Fibroblast of gingiva (primary cell): ENCODE measurements around the gene AP3D1.

Source experiments
- DNase-seq: peaks from one replicate; pipeline ENCODE4 v3.0.0-alpha.2; 2011; ENCODE audit warnings: low read depth

Gene AP3D1

DNA sequence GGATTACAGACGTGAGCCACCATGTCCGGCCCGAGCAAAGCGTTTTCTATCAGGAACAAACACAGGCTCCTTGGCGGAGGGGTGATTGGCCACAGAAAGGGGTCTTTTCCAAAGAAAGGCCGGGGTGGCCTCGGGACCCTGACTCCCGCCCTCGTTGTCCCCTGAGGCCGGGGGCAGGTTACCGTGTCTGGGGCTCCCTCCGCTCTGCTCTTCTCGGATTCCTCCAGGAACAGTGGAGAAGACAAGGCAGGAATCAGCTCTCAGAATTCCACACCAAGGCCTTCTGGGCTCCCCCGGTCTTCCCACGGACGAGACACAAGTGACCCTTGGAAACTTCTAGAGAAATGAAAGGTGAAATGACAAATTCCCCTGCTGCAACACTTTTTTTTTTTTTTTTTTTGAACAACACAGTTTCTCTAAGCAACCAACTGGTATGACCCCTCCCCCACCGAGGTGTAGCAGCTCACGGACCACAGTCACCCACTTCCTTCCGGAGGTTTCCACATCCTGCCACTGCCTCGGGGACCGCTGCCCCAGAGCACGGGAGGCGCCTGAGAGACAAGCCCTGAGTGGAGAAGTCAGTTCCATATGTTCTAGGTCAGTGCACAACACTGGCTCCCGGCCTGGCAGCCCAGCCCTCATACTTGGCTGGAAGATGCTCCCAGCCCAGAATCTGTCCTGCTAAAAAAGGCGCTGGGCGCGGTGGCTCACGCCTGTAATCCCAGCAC is 66.2 kb downstream of the AP3D1 start:
- DNase-seq, result peak; percentile 62

GRCh38 chr19:2083174-2083854 is 68.1 kb downstream of the AP3D1 start:
- no peak for DNase-seq

DNA sequence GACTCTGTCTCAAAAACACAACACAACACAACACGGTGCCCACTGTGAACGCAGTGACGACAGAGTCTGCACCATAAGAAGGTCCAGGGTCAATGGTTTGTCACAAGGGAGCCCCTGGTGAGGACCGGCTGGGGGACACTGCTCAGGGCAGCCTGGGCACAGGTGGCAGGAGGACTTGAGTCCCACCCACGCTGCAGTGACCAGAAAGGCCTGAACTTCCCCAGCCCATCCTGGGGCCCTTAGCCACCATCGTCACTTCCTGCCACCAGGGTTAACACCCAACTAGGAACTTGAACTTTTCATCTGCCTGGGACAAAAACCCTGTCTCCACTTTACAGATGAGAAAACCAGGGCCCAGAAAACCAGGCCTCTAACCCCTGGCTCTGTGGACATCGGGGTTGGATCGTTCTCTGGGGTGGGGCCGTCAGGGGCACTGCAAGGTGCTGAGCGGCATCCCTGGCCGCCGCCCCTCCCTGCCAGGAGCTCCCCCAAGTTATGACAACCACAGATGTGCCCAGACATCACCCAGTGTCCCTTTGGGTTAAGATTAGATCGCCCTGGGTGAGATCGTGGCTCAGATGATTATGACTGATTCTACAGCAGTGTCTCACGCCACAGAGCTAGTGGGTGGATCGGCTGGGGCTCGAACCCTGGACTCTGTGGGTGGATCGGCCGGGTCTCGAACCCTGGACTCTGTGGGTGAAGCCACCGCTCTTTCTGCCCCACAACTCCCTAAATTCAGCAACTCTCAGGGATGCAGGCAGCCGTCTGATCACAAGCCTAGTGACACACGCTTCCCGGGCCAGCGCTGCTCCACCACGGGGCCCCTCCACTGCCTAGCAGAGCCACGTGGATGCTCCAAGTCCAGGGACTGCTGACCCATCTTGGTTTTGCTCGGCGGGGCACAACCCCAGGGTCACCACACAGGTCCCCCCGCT is 69.2 kb downstream of the AP3D1 start:
- no peak for DNase-seq

GRCh38 chr19:2080336-2080988 is 70.9 kb downstream of the AP3D1 start:
- no peak for DNase-seq

DNA sequence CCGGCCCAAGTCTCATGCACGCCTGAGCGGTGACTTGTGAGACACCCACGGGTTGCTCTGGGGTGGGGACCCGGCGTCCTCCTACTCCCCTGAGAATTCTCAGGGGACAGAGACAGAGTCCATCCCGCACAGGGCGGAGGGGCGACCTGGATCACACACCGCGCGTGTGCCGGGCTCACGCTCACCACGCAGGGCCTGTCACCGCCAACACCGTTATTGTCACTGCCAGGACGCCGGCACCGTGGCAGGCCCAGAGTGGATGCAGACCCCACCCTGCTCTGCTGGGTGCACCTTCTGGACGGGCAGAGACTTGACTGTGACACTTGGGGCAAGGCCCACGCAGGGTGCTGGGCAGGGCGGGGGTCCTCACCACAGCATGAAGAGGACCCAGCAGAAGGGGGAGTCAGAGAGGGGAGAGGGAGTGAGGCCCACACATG is 71.5 kb downstream of the AP3D1 start:
- DNase-seq, result no peak

GRCh38 chr19:2079076-2079864 is 72.1 kb downstream of the AP3D1 start:
- no peak for DNase-seq

- no peak for DNase-seq
These were observed 73.3 kb downstream of the AP3D1 start for GRCh38 chr19:2077833-2078619.

DNA sequence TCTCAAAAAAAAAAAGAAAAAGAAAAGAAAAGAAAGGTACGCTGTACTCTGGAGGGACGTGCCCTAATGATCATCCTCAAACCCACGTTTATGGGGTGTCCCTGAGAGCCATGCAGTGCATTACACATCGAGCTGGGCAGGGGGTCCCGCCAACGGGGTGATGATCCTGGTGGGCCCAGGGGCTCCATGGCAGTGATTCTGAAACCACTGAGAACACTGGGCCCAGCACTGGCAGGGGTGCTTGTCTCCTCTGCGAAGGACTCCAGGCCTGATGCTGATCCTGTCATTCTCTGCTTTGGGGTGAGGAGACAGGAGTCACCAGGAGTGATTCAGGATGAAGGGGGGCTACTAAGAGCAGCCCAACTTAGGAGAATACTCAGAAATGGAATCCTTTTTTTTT is 74.0 kb downstream of the AP3D1 start:
- DNase-seq, result no peak

GRCh38 chr19:2076526-2076944 is 74.8 kb downstream of the AP3D1 start:
- no peak for DNase-seq

DNA sequence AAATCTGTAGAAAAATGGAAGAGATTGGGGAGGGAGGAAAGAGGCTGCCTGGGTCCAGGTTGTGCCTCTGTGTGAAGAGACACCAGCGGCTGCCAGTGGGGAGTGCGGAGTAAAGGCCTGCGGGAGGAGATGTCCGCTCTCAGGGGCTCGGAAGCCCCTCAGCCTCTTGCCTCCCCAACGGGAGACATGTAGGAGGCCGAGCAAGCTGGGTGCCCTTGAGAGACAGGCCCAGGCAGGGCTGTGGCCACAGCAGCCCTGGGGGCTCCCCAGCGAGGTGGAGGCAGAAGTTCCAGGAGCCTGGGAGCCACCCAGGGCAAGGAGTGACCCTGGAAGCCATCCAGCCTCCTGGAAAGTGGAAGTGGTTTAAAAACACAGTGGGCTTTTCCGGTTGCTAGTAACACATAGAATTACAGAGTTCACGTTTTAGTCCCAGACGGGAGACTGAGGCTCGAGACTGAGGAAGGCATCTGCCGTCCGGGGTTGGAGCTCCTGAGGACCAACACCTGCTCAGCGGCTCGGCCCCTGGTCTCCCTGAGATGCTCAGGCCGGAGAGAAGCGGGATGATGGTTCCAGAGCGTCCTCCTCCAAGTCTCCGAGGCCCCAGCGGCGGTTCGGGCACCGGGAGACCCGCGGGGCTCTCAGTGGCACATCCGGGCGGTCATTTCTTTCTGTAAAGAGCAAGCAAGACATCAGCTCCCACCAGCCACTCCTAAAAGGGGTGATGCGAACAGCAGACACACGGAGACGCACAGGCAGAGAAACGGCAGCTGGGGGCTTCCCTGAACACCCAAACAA is 78.4 kb downstream of the AP3D1 start:
- DNase-seq, result no peak

DNA sequence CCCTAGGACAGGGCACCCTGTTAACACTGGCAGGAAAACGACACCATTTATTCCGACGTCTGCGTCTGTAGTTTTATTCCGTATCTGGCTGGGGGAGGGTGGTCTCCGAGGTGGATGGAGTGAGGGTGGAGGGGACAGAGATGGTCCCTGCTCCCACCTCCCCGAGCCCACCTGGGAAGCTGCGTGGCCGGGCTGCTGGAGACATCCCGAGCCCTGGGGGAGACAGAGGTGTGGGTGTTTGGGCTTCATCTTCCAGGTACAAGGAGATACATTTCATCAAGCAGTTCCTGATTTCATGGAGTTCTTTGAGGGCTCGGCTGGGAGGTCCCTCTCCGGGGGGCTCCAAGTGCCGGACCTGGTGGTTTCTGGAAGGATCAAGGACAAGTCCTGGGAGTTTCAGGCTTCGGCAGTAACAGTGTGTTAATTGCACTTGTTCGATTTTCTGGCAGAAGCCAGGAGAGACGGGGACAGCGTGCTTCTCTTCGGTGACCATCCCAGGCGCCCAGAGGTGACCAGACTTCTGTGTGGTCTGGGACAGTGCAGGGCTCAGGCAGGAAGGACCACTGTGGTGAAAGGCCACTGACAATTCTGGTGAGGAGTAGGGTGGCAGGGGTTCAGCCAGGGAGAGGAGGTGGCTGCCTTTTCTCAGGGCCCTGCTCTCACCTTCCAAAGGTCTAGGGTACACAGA is 80.2 kb downstream of the AP3D1 start:
- DNase-seq, result no peak

- no peak for DNase-seq
These were observed 80.9 kb downstream of the AP3D1 start for GRCh38 chr19:2070436-2070827.

DNA sequence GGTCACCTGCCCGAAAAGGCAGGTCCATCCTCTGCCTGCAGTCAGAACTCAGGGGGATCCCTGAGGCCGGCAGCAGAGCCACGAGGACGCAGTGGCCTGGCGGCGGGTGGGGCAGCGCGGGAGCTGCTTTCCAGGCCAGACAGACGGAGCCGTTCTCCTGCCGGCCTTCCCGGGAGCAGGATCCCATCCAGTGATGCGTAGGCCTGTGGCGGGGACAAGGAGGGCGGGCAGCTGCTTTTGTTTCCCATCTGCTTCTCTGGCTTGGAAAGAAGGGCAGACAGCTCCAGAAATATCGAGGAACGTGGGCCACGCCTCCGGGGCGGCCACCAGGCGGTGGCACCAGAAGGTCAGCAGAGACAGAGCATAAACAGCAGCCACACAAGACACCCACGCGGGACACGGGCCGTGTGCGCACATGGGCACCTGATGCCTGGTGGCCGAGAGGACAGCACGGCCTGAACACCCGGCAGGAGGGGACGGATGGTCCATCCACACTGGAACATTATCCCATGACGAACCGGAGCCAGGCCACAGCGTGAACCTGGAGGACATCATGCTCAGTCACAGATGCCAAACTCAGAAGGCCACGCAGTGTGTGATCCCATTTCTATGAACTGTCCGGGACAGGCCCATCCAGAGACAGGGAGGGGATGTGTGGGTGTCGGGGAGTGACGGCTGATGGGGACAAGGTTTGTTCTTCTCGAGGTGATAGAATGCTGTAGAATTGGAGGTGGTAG is 86.4 kb downstream of the AP3D1 start:
- peak; percentile 28 for DNase-seq

DNA sequence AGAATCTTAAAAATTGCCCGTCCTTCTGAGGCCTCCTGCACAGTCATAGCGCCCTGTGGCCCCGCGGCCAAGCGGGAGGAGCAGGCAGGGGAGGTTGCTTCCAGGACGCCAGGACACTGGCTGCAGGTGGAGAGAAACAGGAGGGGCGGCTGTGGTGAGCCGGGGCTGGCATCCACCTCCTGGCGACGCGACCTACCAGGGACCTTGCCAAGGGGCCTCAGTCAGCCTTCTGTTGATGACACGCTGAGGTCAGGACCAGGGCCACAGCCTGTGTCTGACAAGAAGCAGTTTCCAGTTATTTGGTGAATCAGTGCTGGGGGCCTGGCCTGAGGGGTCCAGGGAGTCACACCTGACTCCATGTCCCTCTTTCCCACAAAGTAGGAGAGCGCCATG is 87.0 kb downstream of the AP3D1 start:
- no peak for DNase-seq

GRCh38 chr19:2063824-2064223 is 87.5 kb downstream of the AP3D1 start:
- no peak for DNase-seq

DNA sequence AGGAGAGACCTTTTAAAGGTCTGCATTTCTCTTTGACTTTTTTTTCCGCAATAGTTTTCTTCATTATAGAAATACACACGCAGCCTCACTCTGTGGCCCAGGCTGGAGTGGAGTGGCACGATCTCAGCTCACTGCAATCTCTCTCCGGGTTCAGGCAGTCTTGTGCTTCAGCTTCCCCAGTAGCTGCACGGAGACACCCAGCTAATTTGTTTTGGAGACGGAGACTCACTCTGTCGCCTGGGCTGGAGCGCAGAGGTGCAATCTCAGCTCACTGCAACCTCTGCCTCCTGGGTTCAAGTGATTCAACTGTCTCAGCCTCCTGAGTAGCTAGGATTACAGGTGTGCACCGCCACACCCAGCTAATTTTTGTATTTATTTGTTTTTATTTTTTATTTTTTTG is 88.6 kb downstream of the AP3D1 start:
- no peak for DNase-seq

GRCh38 chr19:2062389-2062729 is 89.0 kb downstream of the AP3D1 start:
- DNase-seq, result no peak
